Measurements from ENCODE around the gene CACNA2D4. TPM values are rescaled to one million over a fixed set of nuclear protein-coding genes. Genes with fewer than 3 reads are reported as not detected.

CACNA2D4 gene
- total RNA-seq, 3 donors from 2014 or later = 3.9 to 9.3 (median 4.8) TPM

- Histone ChIP-seq H3K4me3 (no peak overlapping the region), H3K4me1 (ENCODE audit: low read depth) (peaks cover 9% of the 10 kb centered on the region), H3K36me3 (ENCODE audit: low read depth) (no peaks in the 10 kb centered on the region), H3K9me3 (no peaks in the 10 kb centered on the region)
- DNase-seq (no peak), ATAC-seq (no peak)
- TF ChIP-seq CTCF (IDR thresholded peaks at IDR 0.05) = no peak
- intact Hi-C loops (cut with DNase I, micrococcal nuclease) = loop anchor here (5.0 to 10.0 kb wide), 2 partner anchors 138 to 236 kb away; no protein-coding TSS in a partner anchor
Measured at GRCh38 chr12:1799051-1799881, 119.2 kb downstream of the CACNA2D4 start.

- H3K36me3 ChIP-seq (ENCODE audit: low read depth) = no peaks in the 10 kb centered on the region
- no peak for TF ChIP-seq CTCF (IDR thresholded peaks at IDR 0.05)
- peaks cover 9% of the 10 kb centered on the region for H3K4me1 ChIP-seq (ENCODE audit: low read depth)
- ATAC-seq = no peak
- intact Hi-C loops (cut with DNase I, micrococcal nuclease) = loop anchor here (5.0 to 10.0 kb wide), 2 partner anchors 139 to 236 kb away; no protein-coding TSS in a partner anchor
- DNase-seq = no peak
- H3K4me3 ChIP-seq = no peak overlapping the region
- no peaks in the 10 kb centered on the region for H3K9me3 ChIP-seq
Measured at GRCh38 chr12:1798641-1799020, 119.8 kb downstream of the CACNA2D4 start.

GRCh38 chr12:1797991-1798640, 120.3 kb downstream of the CACNA2D4 start:
- ATAC-seq (no peak), DNase-seq (peak in 1 of 3 donors; percentile 59)
- Histone ChIP-seq H3K4me1 (ENCODE audit: low read depth) (peaks cover 9% of the 10 kb centered on the region), H3K36me3 (ENCODE audit: low read depth) (no peaks in the 10 kb centered on the region), H3K4me3 (no peak overlapping the region), H3K9me3 (no peaks in the 10 kb centered on the region)
- TF ChIP-seq CTCF (IDR thresholded peaks at IDR 0.05) = no peak
- intact Hi-C loops (cut with DNase I, micrococcal nuclease) = loop anchor here (5.0 to 10.0 kb wide), 2 partner anchors 139 to 237 kb away; no protein-coding TSS in a partner anchor

- peak overlapping the region; percentile 60 for H3K4me3 ChIP-seq
- ATAC-seq (peak; percentile 65), DNase-seq (peak; percentile 81 to 87 (median 86))
- intact Hi-C loops (cut with DNase I, micrococcal nuclease) = loop anchor here (5.0 to 10.0 kb wide), 2 partner anchors 140 to 238 kb away; no protein-coding TSS in a partner anchor
- no peaks in the 10 kb centered on the region for H3K9me3 ChIP-seq
- peaks cover 9% of the 10 kb centered on the region for H3K4me1 ChIP-seq (ENCODE audit: low read depth)
- no peaks in the 10 kb centered on the region for H3K36me3 ChIP-seq (ENCODE audit: low read depth)
- TF ChIP-seq CTCF (IDR thresholded peaks at IDR 0.05) = no peak
Measured at GRCh38 chr12:1797011-1797901, 121.2 kb downstream of the CACNA2D4 start.

GRCh38 chr12:1796515-1797010, 121.9 kb downstream of the CACNA2D4 start:
- DNase-seq = peak; percentile 60 to 82 (median 76)
- ATAC-seq = peak; percentile 67
- intact Hi-C loops (cut with DNase I, micrococcal nuclease) = loop anchor here (5.0 to 10.0 kb wide), 2 partner anchors 141 to 238 kb away; no protein-coding TSS in a partner anchor

More at GRCh38 chr12:1796515-1797010, 121.9 kb downstream of the CACNA2D4 start:
- no peak for TF ChIP-seq CTCF (IDR thresholded peaks at IDR 0.05)
- H3K4me1 ChIP-seq (ENCODE audit: low read depth) = peaks cover 9% of the 10 kb centered on the region
- H3K36me3 ChIP-seq (ENCODE audit: low read depth) = no peaks in the 10 kb centered on the region
- no peaks in the 10 kb centered on the region for H3K9me3 ChIP-seq
- peak overlapping the region; percentile 60 for H3K4me3 ChIP-seq
